LoVo (cell line): ENCODE measurements around the gene CARHSP1.
"Not testable (repeated sequence)": the region's sequence is repeated elsewhere in the genome, so short reads cannot be mapped to it uniquely, and the experiment has no call there.

Experiments
- DNase-seq: peaks from one replicate; pipeline ENCODE4 v3.0.0-alpha.2; 2016; ENCODE audit warnings: low spot score

Gene CARHSP1

GRCh38 chr16:8854298-8854948 is 14.4 kb downstream of the CARHSP1 start:
- DNase-seq, result no peak

DNA sequence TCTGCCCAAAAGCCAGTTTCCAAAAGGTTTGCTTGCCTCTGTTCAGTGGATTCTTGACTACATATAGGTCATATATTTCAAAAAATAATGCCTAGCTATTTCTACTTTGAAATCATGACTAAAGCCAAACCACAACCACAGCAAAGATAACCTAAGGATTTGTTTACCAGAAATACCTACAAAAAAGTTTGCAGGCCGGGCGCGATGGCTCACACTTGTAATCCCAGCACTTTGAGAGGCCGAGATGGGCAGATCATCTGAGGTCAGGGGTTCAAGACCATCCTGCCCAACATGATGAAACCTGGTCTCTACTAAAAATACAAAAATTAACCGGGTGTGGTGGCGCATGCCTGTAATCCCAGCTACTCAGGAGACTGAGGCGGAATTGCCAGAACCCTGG is 15.2 kb downstream of the CARHSP1 start:
- DNase-seq, result no peak

GRCh38 chr16:8853150-8853549 is 15.7 kb downstream of the CARHSP1 start:
- no peak for DNase-seq

GRCh38 chr16:8852534-8852933 is 16.3 kb downstream of the CARHSP1 start:
- no peak for DNase-seq

- no peak for DNase-seq
Observed at GRCh38 chr16:8851761-8852403, 16.9 kb downstream of the CARHSP1 start.

DNA sequence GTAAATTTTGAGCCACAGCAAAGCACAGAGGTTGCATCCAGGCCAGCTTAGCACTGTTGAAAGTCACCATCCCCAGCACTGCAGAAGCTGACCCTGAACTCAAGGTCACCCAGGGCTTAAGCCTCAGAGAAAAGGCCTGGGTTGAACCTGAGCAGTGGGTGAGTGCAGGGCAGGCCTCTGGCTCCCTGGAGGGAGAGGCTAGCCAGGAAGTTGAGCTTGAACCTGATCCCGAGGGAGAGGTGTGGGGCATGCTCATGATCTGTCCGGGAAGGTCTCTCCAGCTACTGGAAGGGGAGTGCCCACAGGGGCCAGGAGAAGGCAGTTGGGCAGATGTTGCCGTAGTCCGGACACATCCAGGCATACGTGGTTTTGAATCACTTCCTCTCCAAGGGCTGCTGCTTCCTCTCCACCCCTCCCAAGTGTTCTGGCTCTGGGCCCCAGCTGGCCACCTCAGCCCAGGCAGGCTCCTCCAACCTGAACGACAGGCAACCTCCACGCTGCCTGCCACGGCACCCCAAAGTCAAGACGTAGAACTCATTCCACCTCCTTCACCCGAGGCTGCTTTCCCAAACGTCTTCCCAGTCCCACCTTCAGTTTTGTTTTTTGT is 18.4 kb downstream of the CARHSP1 start:
- no peak for DNase-seq

DNA sequence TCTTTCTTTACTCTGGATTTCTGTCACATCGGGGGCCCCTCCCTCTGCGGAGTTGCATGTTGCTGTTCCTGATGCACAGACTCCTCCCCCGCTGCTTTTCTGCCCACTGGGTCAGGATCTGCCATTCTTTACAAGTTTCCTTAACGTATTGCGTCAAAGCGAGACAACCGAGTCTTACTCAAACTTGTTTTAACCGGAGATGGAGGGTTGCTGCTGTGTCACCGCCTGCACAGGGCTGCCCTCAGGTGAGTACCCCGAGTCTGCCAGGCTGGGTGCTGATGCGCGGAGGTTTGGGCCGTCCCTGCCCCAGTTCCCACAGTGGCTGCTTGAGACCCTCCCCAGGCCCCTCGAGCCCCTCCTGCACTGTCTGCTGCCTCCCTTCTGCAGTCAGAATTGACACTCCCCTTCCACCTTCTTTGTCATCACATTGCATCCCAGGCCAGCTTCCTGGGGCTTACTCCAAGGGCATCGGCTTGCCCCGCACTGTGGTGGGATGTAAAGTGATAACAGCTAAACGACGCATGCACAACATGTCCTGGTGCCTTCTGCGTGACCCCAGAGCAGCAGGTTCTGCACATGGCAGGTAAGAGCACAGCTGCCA is 19.3 kb downstream of the CARHSP1 start:
- no peak for DNase-seq

DNA sequence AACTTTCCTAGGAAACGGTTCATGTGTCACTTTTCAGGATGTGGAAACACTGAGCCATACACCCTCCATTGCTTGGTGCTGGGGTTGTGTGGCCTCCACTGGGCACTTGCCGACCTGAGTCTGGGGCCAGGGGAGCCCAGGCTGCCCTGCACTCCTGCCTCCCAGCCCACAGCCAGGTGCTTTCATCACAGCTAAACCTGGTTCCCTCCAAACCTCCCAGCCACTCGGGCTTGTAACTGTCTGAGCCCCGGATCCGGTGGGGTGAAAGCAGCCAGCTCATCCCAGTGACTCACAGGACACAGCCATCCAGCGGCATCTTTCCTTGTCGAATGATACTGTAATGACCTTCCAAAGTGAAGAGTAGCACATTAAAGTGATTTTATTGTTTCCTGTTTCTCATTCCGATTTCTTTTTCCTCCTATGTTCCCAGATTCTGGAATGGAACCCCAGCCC is 19.8 kb downstream of the CARHSP1 start:
- DNase-seq, result no peak

DNA sequence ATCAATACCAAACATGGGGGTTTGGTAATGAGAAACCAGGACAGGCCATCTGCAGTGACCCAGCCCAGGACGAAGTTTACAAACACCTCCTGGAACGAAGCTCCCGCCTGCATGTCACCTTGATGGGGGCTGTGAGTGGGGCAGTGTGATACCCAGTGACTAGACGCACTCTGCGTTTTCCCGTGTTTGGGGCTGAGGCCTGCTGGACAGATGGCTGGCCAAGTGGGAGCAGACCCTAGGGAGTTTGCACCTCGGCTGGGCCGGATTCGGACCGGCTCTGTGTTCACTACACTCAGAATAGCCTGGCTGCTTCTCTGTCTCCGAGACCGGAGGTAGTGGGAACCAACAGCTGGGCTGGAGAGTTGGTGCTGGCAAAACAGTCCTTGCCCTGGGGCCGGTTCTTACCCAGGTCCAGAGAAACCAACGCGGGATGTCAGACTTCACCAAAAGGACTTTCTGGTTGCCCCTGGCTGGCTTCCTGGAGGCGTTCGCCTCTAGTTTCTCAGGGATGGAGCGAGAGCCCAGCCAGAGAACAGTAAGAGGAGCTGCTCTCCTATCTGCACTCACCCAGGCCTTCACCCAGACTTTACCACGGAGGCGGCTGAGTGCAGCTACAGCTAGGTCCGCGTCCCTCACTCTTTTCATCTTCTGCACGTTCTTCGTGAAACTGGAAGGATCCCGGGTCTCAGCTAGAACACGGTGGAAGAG is 20.4 kb downstream of the CARHSP1 start:
- no peak for DNase-seq

- DNase-seq, result no peak
Observed at GRCh38 chr16:8847623-8848022, 21.2 kb downstream of the CARHSP1 start.

DNA sequence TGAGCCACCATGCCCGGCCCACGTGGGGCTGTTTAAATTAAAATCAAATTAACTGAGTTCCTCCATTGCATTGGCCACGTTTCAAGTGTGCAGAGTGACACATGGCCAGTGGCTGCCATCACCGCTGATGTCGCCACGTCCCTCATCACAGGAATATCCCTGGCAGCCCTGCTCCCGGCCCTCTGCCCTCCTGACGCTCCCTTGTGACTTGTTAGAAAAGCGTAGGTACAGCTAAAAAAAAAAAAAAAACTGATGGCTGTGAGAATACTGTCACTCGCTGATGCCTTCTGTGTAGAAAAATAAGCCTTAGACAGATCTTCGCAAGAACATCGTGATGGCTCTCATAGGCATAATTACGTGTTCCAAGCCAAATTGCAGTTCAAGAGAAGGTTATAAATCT is 21.7 kb downstream of the CARHSP1 start:
- no peak for DNase-seq

GRCh38 chr16:8846401-8846932 is 22.3 kb downstream of the CARHSP1 start:
- no peak for DNase-seq

GRCh38 chr16:8845699-8846298 is 23.0 kb downstream of the CARHSP1 start:
- DNase-seq, result no peak

DNA sequence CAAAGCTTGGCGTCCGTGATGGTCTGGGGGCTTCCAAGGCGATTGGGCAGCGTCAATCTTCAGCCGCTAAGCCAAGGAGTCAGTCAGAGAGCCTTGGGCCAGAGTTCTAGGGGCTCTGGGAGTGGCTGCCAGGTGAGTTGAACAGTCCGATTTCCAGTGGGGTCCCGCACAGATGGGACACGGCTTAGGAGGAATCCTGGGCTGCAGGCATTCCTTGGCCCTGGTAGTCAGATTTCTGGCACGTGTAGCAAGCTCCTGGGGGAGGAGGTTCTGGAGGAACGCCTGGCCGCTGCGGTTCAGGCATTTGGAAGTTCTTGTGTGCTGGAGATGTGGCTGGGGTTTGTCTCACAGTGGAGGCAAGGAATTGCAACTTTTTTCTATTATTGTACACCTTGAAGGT is 25.5 kb downstream of the CARHSP1 start:
- DNase-seq, result not testable (repeated sequence)

- DNase-seq, result not testable (repeated sequence)
Observed at GRCh38 chr16:8842016-8842415, 26.8 kb downstream of the CARHSP1 start.

DNA sequence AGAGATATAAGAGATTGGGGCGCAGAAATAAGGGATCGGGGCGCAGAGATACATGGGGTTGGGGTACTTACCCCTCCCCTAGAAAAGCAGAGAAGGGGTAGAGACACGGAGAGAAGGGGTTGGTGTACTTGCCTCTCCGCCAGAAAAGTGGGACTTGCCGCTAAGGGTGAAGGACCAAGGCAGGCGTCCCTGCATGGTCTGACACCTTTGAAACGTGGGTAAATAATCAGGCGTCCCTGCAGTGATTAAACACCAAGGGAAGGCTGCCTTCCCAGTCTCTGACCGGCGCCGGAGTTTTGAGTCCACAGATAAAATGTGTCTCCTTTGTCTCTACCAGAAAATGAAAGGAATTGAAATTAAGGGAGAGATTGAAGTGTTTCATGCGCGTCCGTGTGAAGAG is 31.2 kb downstream of the CARHSP1 start:
- not testable (repeated sequence) for DNase-seq

DNA sequence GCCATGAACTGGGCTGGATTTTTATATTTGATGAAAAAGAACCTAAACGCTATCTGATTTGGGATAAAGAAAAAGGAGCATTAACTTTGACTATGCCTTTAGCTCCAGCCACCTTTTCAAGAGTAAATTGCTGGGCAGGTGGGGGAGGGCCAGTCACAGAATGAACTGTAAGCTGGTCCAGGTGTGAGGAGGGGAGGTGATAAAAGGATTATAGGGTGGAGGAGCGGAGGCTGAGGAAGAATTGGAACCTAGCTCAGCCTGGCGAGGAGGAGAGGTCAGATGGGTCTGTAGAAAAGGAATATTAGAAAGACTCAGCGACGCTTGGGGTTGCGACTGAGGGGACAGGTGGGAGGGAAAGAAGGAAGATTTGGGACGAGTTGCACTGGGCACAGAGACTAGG is 32.0 kb downstream of the CARHSP1 start:
- not testable (repeated sequence) for DNase-seq

GRCh38 chr16:8832717-8833105 is 36.1 kb downstream of the CARHSP1 start:
- DNase-seq, result no peak

DNA sequence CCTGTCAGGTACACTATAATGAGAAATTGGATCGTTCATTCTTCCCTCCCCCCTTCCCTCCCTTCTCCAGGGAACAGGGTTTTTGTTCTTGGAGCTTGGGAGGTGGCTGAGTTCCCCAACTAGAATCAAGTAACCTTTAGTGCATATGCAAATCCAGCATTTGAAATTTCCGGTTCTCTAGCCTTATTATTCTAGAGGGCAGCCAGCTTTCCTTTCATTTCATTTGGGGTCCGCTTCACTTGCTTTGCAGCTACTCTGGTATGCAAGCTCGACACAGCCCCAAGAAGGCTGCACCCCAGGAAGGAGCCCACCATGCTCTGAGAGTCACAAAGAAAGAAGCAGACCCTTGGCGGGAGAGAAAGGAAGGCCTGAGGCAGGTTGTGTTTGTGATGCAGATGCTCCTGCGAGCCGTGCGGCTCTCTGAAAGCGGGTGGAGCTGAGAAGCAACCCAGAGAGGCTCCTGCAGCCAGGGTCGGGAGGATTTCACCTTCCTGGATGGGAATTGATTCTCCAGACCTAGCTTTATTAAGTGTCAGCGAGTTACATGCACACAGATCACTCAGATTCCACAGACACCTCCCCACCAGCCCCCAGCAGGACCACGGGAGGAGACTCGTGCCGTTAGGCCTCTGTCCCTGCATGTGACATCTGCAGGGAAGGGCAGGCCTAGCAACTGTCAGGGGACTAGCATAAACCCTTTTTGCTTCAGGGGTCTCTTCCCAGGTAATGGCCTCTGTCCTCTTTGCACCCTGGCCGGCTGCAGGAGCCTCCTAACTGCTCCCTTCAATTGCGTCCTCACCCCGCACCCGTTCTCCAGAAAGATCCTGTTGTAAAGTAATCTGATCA is 36.7 kb downstream of the CARHSP1 start:
- DNase-seq, result no peak

DNA sequence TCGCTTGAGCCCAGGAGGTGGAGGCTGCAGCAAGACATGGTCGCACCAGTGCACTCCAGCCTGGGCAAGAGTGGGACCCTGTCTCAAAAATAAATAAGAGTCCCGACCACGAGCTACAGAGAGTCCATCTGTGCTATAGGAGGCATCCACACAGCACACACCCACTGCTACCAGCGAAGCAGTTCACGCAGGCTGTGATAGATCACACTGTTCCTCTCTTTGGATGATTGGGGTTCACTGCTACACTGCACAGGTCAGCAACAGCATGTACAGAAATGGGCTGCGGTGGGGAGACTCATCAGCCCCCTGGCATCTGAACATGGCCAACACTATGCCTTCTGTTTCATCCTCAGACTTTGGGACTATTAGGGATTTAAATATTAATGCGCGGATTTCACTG is 37.4 kb downstream of the CARHSP1 start:
- DNase-seq, result no peak
